ENCODE measurements around the gene FBXW7.

Gene FBXW7

DNA sequence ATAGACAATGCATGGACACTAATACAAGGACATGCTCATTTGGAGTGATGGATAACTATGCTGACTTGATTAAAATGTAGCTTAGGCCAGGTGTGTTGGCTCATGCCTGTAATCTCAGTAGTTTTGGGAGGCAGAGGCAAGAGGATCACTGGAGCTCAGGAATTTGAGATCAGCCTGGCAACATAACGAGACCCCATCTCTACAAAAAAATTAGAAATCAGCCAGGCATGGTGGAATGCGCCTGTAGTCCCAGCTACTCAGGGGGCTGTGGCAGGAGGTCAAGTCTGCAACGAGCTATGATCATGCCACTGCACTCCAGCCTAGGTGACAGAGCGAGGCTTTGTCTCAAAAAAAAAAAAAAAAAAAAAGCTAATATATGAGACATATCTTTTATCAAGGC lies 196.3 kb downstream of the FBXW7 start:
- Histone ChIP-seq H3K27ac (ENCODE audit: low read depth, low read length) (no peak overlapping the region), H3K4me3 (ENCODE audit: low read depth in 1 of 2, low read length in 2 of 2) (no peak overlapping the region), H3K9ac (ENCODE audit: low read depth in 1 of 2, low read length in 2 of 2) (no peak overlapping the region), H3K27me3 (ENCODE audit: control insufficient read depth in 1 of 2, insufficient read depth in 2 of 2, low read length in 2 of 2) (no peaks in the 10 kb centered on the region), H3K4me1 (ENCODE audit: control insufficient read depth in 1 of 2, insufficient read depth in 2 of 2, low read length in 2 of 2) (no peaks in the 10 kb centered on the region), H3K36me3 (ENCODE audit: control insufficient read depth in 1 of 2, insufficient read depth in 2 of 2, low read length in 2 of 2) (peaks cover 0 to 3% of the 10 kb centered on the region in 2 donors), H3K9me3 (ENCODE audit: control insufficient read depth in 1 of 2, low read length in 2 of 2) (no peaks in the 10 kb centered on the region)

DNA sequence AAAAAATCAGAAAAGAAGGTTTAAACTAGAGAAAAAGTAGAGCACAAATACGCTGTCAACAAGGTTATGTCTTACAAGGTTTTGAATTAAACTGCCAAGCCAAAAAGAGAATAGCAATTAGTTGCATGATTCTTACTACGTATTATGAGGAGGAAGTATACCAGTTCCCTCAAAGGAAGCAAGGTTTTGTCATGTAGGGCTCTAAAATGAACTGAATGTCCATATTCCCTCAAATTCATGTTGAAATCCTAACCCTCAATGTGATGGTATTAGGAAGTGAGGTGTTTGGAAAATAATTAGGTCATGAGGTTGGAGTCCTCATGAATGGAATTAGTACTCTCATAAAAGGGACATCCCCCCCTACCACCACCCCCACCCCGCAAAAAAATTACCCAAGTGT lies 201.0 kb downstream of the FBXW7 start:
- Histone ChIP-seq H3K4me1 (ENCODE audit: control insufficient read depth in 1 of 2, insufficient read depth in 2 of 2, low read length in 2 of 2) (no peaks in the 10 kb centered on the region), H3K36me3 (ENCODE audit: control insufficient read depth in 1 of 2, insufficient read depth in 2 of 2, low read length in 2 of 2) (peaks cover 10 to 16% of the 10 kb centered on the region in 2 donors), H3K9ac (ENCODE audit: low read depth in 1 of 2, low read length in 2 of 2) (no peak overlapping the region), H3K4me3 (ENCODE audit: low read depth in 1 of 2, low read length in 2 of 2) (no peak overlapping the region), H3K27ac (ENCODE audit: low read depth, low read length) (no peak overlapping the region), H3K27me3 (ENCODE audit: control insufficient read depth in 1 of 2, insufficient read depth in 2 of 2, low read length in 2 of 2) (no peaks in the 10 kb centered on the region), H3K9me3 (ENCODE audit: control insufficient read depth in 1 of 2, low read length in 2 of 2) (no peaks in the 10 kb centered on the region)

GRCh38 chr4:152331042-152331441 lies 204.8 kb downstream of the FBXW7 start:
- H3K27me3 ChIP-seq (ENCODE audit: control insufficient read depth in 1 of 2, insufficient read depth in 2 of 2, low read length in 2 of 2), result no peaks in the 10 kb centered on the region
- H3K9me3 ChIP-seq (ENCODE audit: control insufficient read depth in 1 of 2, low read length in 2 of 2), result no peaks in the 10 kb centered on the region
- no peak overlapping the region for H3K27ac ChIP-seq (ENCODE audit: low read depth, low read length)
- H3K9ac ChIP-seq (ENCODE audit: low read depth in 1 of 2, low read length in 2 of 2), result no peak overlapping the region
- H3K4me3 ChIP-seq (ENCODE audit: low read depth in 1 of 2, low read length in 2 of 2), result no peak overlapping the region
- H3K4me1 ChIP-seq (ENCODE audit: control insufficient read depth in 1 of 2, insufficient read depth in 2 of 2, low read length in 2 of 2), result no peaks in the 10 kb centered on the region
- peaks cover 17 to 24% of the 10 kb centered on the region in 2 donors for H3K36me3 ChIP-seq (ENCODE audit: control insufficient read depth in 1 of 2, insufficient read depth in 2 of 2, low read length in 2 of 2)

- H3K36me3 ChIP-seq (ENCODE audit: control insufficient read depth in 1 of 2, insufficient read depth in 2 of 2, low read length in 2 of 2), result peaks cover 17 to 27% of the 10 kb centered on the region in 2 donors
- no peak overlapping the region for H3K27ac ChIP-seq (ENCODE audit: low read depth, low read length)
- no peaks in the 10 kb centered on the region for H3K4me1 ChIP-seq (ENCODE audit: control insufficient read depth in 1 of 2, insufficient read depth in 2 of 2, low read length in 2 of 2)
- no peak overlapping the region for H3K4me3 ChIP-seq (ENCODE audit: low read depth in 1 of 2, low read length in 2 of 2)
- H3K9me3 ChIP-seq (ENCODE audit: control insufficient read depth in 1 of 2, low read length in 2 of 2), result no peaks in the 10 kb centered on the region
- no peak overlapping the region for H3K9ac ChIP-seq (ENCODE audit: low read depth in 1 of 2, low read length in 2 of 2)
- H3K27me3 ChIP-seq (ENCODE audit: control insufficient read depth in 1 of 2, insufficient read depth in 2 of 2, low read length in 2 of 2), result no peaks in the 10 kb centered on the region
Measured at GRCh38 chr4:152328582-152328981, 207.3 kb downstream of the FBXW7 start.

DNA sequence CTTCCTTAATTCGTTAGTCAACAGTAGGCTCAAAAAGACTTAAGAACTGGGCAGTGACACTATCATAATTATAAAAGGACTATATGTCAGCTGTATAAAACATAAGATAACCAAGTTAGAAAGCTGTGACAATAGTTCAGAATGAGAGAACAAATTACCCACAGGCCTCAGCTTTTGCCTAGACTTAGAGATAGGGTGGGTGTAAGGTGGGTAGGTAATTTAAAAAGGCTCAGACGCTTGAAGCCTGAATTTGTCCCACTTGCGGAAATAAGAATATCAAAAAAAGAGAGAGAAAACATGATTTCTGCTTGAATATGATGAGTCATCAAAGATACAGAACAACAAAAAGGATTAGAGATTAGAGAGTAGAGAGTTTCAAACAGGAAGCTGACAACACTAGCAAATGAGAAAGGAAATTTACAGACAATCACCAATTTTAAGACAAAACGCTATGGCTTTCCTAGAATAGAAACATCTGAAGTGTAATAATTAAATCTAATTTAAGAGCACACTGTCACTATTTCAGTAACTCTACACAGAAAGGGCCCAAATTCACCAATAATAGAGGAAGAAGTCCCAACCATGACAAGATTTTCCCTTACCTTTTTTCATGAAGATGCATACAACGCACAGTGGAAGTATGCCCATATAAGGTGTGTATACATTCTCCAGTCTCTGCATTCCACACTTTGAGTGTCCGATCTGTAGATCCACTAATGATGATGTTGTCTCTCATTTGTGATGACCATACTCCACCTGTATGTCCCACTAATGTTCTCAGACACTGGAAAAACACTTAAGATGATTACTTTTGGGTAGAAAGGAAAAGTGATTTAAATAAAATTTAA lies 208.1 kb downstream of the FBXW7 start:
- Histone ChIP-seq H3K27ac (ENCODE audit: low read depth, low read length) (no peak overlapping the region), H3K27me3 (ENCODE audit: control insufficient read depth in 1 of 2, insufficient read depth in 2 of 2, low read length in 2 of 2) (no peaks in the 10 kb centered on the region), H3K36me3 (ENCODE audit: control insufficient read depth in 1 of 2, insufficient read depth in 2 of 2, low read length in 2 of 2) (peaks cover 19 to 32% of the 10 kb centered on the region in 2 donors), H3K9ac (ENCODE audit: low read depth in 1 of 2, low read length in 2 of 2) (no peak overlapping the region), H3K4me1 (ENCODE audit: control insufficient read depth in 1 of 2, insufficient read depth in 2 of 2, low read length in 2 of 2) (no peaks in the 10 kb centered on the region), H3K9me3 (ENCODE audit: control insufficient read depth in 1 of 2, low read length in 2 of 2) (no peaks in the 10 kb centered on the region), H3K4me3 (ENCODE audit: low read depth in 1 of 2, low read length in 2 of 2) (no peak overlapping the region)

DNA sequence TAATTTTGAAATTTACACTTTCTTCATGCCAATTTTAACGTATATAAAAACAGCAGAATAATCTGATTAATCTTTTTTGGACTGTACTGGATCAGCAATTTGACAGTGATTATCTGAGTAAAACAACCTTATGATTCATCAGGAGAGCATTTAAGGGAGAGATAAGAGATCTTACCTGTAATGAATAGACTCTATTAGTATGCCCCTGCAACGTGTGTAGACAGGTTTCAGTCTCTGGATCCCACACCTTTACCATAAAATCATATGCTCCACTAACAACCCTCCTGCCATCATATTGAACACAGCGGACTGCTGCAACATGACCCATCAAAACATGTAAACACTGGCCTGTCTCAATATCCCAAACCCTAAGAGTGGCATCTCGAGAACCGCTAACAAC lies 210.1 kb downstream of the FBXW7 start:
- Histone ChIP-seq H3K36me3 (ENCODE audit: control insufficient read depth in 1 of 2, insufficient read depth in 2 of 2, low read length in 2 of 2) (peaks cover 21 to 31% of the 10 kb centered on the region in 2 donors), H3K27ac (ENCODE audit: low read depth, low read length) (no peak overlapping the region), H3K4me3 (ENCODE audit: low read depth in 1 of 2, low read length in 2 of 2) (no peak overlapping the region), H3K4me1 (ENCODE audit: control insufficient read depth in 1 of 2, insufficient read depth in 2 of 2, low read length in 2 of 2) (no peaks in the 10 kb centered on the region), H3K9ac (ENCODE audit: low read depth in 1 of 2, low read length in 2 of 2) (no peak overlapping the region), H3K9me3 (ENCODE audit: control insufficient read depth in 1 of 2, low read length in 2 of 2) (no peaks in the 10 kb centered on the region), H3K27me3 (ENCODE audit: control insufficient read depth in 1 of 2, insufficient read depth in 2 of 2, low read length in 2 of 2) (no peaks in the 10 kb centered on the region)

GRCh38 chr4:152323221-152323620 lies 212.7 kb downstream of the FBXW7 start:
- Histone ChIP-seq H3K9ac (ENCODE audit: low read depth in 1 of 2, low read length in 2 of 2) (no peak overlapping the region), H3K36me3 (ENCODE audit: control insufficient read depth in 1 of 2, insufficient read depth in 2 of 2, low read length in 2 of 2) (peaks cover 19 to 21% of the 10 kb centered on the region in 2 donors), H3K4me3 (ENCODE audit: low read depth in 1 of 2, low read length in 2 of 2) (no peak overlapping the region), H3K9me3 (ENCODE audit: control insufficient read depth in 1 of 2, low read length in 2 of 2) (no peaks in the 10 kb centered on the region), H3K27ac (ENCODE audit: low read depth, low read length) (no peak overlapping the region), H3K27me3 (ENCODE audit: control insufficient read depth in 1 of 2, insufficient read depth in 2 of 2, low read length in 2 of 2) (no peaks in the 10 kb centered on the region), H3K4me1 (ENCODE audit: control insufficient read depth in 1 of 2, insufficient read depth in 2 of 2, low read length in 2 of 2) (no peaks in the 10 kb centered on the region)

DNA sequence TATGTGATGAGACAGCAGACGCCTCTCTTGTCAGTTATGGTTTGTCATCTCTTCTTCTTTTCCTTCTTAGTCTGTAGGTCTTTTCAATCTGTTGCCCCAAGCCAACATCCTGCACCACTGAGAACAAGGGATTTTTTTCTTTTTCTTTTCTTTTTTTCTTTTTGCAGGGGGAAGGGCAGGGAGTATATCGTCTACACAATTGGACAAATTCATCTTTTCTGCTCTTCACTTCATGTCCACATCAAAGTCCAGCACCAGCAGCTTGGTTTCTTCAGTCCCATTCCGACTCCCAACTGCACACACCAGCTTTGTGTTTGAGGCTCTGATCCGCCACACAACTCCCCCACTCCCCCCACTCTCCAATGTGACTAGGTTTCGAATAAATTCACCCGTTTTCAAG lies 213.2 kb downstream of the FBXW7 start:
- H3K27ac ChIP-seq (ENCODE audit: low read depth, low read length), result no peak overlapping the region
- no peak overlapping the region for H3K4me3 ChIP-seq (ENCODE audit: low read depth in 1 of 2, low read length in 2 of 2)
- no peaks in the 10 kb centered on the region for H3K4me1 ChIP-seq (ENCODE audit: control insufficient read depth in 1 of 2, insufficient read depth in 2 of 2, low read length in 2 of 2)
- H3K27me3 ChIP-seq (ENCODE audit: control insufficient read depth in 1 of 2, insufficient read depth in 2 of 2, low read length in 2 of 2), result no peaks in the 10 kb centered on the region
- H3K9me3 ChIP-seq (ENCODE audit: control insufficient read depth in 1 of 2, low read length in 2 of 2), result no peaks in the 10 kb centered on the region
- no peak overlapping the region for H3K9ac ChIP-seq (ENCODE audit: low read depth in 1 of 2, low read length in 2 of 2)
- peaks cover 16 to 17% of the 10 kb centered on the region in 2 donors for H3K36me3 ChIP-seq (ENCODE audit: control insufficient read depth in 1 of 2, insufficient read depth in 2 of 2, low read length in 2 of 2)

- Histone ChIP-seq H3K36me3 (ENCODE audit: control insufficient read depth in 1 of 2, insufficient read depth in 2 of 2, low read length in 2 of 2) (peaks cover 11 to 16% of the 10 kb centered on the region in 2 donors), H3K27ac (ENCODE audit: low read depth, low read length) (no peak overlapping the region), H3K27me3 (ENCODE audit: control insufficient read depth in 1 of 2, insufficient read depth in 2 of 2, low read length in 2 of 2) (no peaks in the 10 kb centered on the region), H3K4me1 (ENCODE audit: control insufficient read depth in 1 of 2, insufficient read depth in 2 of 2, low read length in 2 of 2) (no peaks in the 10 kb centered on the region), H3K9me3 (ENCODE audit: control insufficient read depth in 1 of 2, low read length in 2 of 2) (no peaks in the 10 kb centered on the region), H3K9ac (ENCODE audit: low read depth in 1 of 2, low read length in 2 of 2) (no peak overlapping the region), H3K4me3 (ENCODE audit: low read depth in 1 of 2, low read length in 2 of 2) (no peak overlapping the region)
Measured at GRCh38 chr4:152321923-152322322, 214.0 kb downstream of the FBXW7 start.

DNA sequence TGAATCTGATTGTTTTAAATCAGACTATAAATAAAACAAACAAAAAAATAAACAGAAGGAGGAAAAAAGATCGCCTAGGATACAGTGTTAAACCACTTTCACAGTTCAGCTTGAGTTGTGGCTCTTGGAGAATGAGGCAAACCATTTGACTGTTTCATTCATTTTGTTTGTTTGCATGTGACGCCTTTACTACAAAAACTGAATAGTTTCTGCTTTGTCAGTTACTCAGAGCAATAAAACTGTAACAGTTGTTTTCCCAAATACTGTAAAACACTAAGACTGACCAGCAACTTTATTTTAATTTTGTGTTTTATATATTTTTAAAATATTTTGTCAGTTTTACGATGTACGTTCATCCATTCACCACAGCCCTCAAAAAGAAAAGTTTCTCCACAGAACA lies 214.5 kb downstream of the FBXW7 start:
- H3K36me3 ChIP-seq (ENCODE audit: control insufficient read depth in 1 of 2, insufficient read depth in 2 of 2, low read length in 2 of 2), result peaks cover 11 to 16% of the 10 kb centered on the region in 2 donors

More for the DNA sequence above, 214.5 kb downstream of the FBXW7 start:
- Histone ChIP-seq H3K4me1 (ENCODE audit: control insufficient read depth in 1 of 2, insufficient read depth in 2 of 2, low read length in 2 of 2) (no peaks in the 10 kb centered on the region), H3K9me3 (ENCODE audit: control insufficient read depth in 1 of 2, low read length in 2 of 2) (no peaks in the 10 kb centered on the region), H3K27ac (ENCODE audit: low read depth, low read length) (no peak overlapping the region), H3K27me3 (ENCODE audit: control insufficient read depth in 1 of 2, insufficient read depth in 2 of 2, low read length in 2 of 2) (no peaks in the 10 kb centered on the region), H3K4me3 (ENCODE audit: low read depth in 1 of 2, low read length in 2 of 2) (no peak overlapping the region), H3K9ac (ENCODE audit: low read depth in 1 of 2, low read length in 2 of 2) (no peak overlapping the region)

Data from duodenal mucosa (tissue), 2 donors.